Upper lobe of right lung (tissue), 1 donor: ENCODE measurements around the gene TESK2. TPM values are rescaled to one million over a fixed set of nuclear protein-coding genes. Genes with fewer than 3 reads are reported as not detected.

Source experiments
- ATAC-seq: fragments of 200-7000 bp; cut with Tn5 transposase; one replicate; pipeline ENCODE4 v1.9.1; 2020; ENCODE audit warnings: mild to moderate bottlenecking, moderate library complexity
- DNase-seq: peaks from one replicate; pipeline ENCODE4 v3.0.0-alpha.2; 2020
- H3K27ac ChIP-seq: fragments of 200-600 bp; one replicate; pipeline ENCODE4 v1.8.0; 2022
- H3K27me3 ChIP-seq: fragments of 200-600 bp; one replicate; pipeline ENCODE4 v1.8.0; 2022; ENCODE audit warnings: mild to moderate bottlenecking
- H3K36me3 ChIP-seq: fragments of 200-600 bp; one replicate; pipeline ENCODE4 v1.8.0; 2022
- H3K4me1 ChIP-seq: fragments of 200-600 bp; one replicate; pipeline ENCODE4 v1.8.0; 2022
- H3K4me3 ChIP-seq: fragments of 200-600 bp; one replicate; pipeline ENCODE4 v1.8.0; 2022; ENCODE audit warnings: mild to moderate bottlenecking
- H3K9me3 ChIP-seq: fragments of 200-600 bp; one replicate; pipeline ENCODE4 v1.8.0; 2022
- CTCF ChIP-seq: fragments of 200-600 bp; IDR thresholded peaks from one replicate; pipeline ENCODE4 v1.8.0; 2022; ENCODE audit warnings: antibody characterized with exemption
- intact Hi-C: fragments of 100-400 bp; cut with DNase I; formaldehyde crosslinking; loops from one replicate; pipeline ENCODE4 v1.11.0; 2022
- total RNA-seq: library from RNA; stranded (reverse); fragmentation: NEBNext Ultra II Directional; extraction: Animal tissue kit (Norgen Biotek cat#: 25700); gene quantifications from one replicate; pipeline ENCODE4 v1.2.1, GENCODE V29; 2021
- donor health status: DM: no; HTN: yes; CAD: no; lungs with severe emphysema.

Gene TESK2
- total RNA-seq, 1 donor from 2014 or later = 8.4 TPM

- ATAC-seq (no peak), DNase-seq (no peak)
- H3K36me3 ChIP-seq = no peaks in the 10 kb centered on the region
- H3K9me3 ChIP-seq = no peaks in the 10 kb centered on the region
- no peak for TF ChIP-seq CTCF
- intact Hi-C loops = no loop called here
- H3K4me1 ChIP-seq = no peaks in the 10 kb centered on the region
- no peak overlapping the region for H3K27ac ChIP-seq
- no peaks in the 10 kb centered on the region for H3K27me3 ChIP-seq
- H3K4me3 ChIP-seq = no peak overlapping the region
Measured at GRCh38 chr1:45314266-45314665, 176.7 kb downstream of the TESK2 start.

- H3K4me3 ChIP-seq = no peak overlapping the region
- H3K27ac ChIP-seq = no peak overlapping the region
- peaks cover 11% of the 10 kb centered on the region for H3K4me1 ChIP-seq
- ATAC-seq (no peak), DNase-seq (no peak)
- no peaks in the 10 kb centered on the region for H3K36me3 ChIP-seq
- no peaks in the 10 kb centered on the region for H3K9me3 ChIP-seq
- TF ChIP-seq CTCF = no peak
- no peaks in the 10 kb centered on the region for H3K27me3 ChIP-seq
- intact Hi-C loops = no loop called here
Measured at GRCh38 chr1:45306905-45307304, 184.1 kb downstream of the TESK2 start.

- Histone ChIP-seq H3K4me3 (no peak overlapping the region), H3K36me3 (no peaks in the 10 kb centered on the region), H3K27ac (no peak overlapping the region), H3K27me3 (no peaks in the 10 kb centered on the region), H3K4me1 (peaks cover 11% of the 10 kb centered on the region), H3K9me3 (no peaks in the 10 kb centered on the region)
- DNase-seq (no peak), ATAC-seq (no peak)
- TF ChIP-seq CTCF = no peak
- intact Hi-C loops = no loop called here
Measured at GRCh38 chr1:45306319-45306718, 184.6 kb downstream of the TESK2 start.

- no peak overlapping the region for H3K27ac ChIP-seq
- H3K4me3 ChIP-seq = no peak overlapping the region
- no peaks in the 10 kb centered on the region for H3K27me3 ChIP-seq
- no peaks in the 10 kb centered on the region for H3K9me3 ChIP-seq
- H3K4me1 ChIP-seq = peaks cover 11% of the 10 kb centered on the region
- H3K36me3 ChIP-seq = no peaks in the 10 kb centered on the region
- no peak for DNase-seq
- no peak for TF ChIP-seq CTCF
- intact Hi-C loops = no loop called here
- no peak for ATAC-seq
Measured at GRCh38 chr1:45305231-45305630, 185.7 kb downstream of the TESK2 start.

- DNase-seq = peak; percentile 68
- Histone ChIP-seq H3K27ac (peak overlapping the region; percentile 92), H3K4me1 (peaks cover 11% of the 10 kb centered on the region), H3K4me3 (peak overlapping the region; percentile 84), H3K27me3 (no peaks in the 10 kb centered on the region), H3K36me3 (no peaks in the 10 kb centered on the region), H3K9me3 (no peaks in the 10 kb centered on the region)
- no peak for ATAC-seq
- intact Hi-C loops = no loop called here
- no peak for TF ChIP-seq CTCF
Measured at GRCh38 chr1:45304311-45305081, 186.5 kb downstream of the TESK2 start.
